HG02588 (cell line): ENCODE measurements around the gene IL1B.
"Not testable (repeated sequence)": the region's sequence is repeated elsewhere in the genome, so short reads cannot be mapped to it uniquely, and the experiment has no call there.

Experiments
- ATAC-seq: cut with Tn5 transposase; IDR thresholded peaks from one replicate; pipeline ENCODE4 v1.9.1; 2021; ENCODE audit warnings: mild to moderate bottlenecking, moderate library complexity; ENCODE audit not compliant: unreplicated experiment

Gene IL1B

DNA sequence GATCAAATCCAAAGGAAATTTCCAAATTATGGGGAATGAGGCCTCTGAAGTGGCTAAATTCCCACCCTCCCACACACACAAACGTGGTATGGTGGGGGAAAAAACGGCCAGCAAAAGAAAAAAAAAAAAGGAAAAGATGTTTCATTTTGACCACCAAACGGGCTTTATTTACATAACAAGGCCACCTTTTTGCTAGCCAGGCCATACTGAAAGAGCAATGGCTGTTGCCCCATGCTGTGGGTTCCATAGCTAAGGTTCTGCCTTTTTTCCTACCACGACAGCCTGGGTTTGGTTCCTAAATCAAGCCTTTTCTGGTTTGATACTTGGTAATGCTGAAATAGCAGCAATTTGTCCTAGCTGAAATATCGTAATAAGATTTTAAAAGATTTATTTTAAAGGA, 14.0 kb upstream of the IL1B start:
- ATAC-seq, result no peak

DNA sequence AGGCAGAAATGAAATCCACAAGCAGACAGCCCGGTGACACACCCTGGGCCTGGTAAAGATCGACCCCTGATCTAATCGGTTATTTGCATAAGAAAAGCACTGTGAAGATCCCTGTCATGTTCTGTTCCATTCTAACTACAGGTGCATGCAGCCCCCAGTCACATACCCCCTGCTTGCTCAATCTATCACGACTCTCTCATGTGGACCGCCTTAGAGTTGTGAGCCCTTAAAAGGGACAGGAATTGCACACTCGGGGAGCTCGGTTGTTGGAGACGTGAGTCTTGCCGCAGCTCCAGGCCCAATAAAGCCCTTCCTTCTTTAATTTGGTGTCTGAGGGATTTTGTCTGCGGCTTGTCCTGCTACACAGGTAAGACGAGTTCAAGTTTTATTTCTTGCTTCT, 13.4 kb upstream of the IL1B start:
- no peak for ATAC-seq

DNA sequence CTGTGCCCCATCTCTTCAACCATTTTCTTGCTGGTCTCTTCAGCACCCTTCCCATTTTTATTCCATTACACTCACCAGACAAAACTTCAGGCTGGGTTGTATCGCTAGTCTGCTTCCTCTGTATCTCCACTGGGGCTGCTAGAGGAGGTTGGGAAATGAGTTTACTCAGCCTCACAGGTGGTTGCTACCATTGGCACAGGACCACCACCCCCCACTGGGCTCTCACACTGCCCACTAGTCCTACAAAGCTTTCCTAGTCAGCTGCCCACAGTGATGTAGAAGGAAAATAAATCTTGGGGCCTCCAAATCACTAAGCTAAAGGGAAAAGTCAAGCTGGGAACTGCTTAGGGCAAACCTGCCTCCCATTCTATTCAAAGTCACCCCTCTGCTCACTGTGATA, 12.3 kb upstream of the IL1B start:
- ATAC-seq, result no peak

- no peak for ATAC-seq
Measured at GRCh38 chr2:112846031-112846430, 9.5 kb upstream of the IL1B start.

- no peak for ATAC-seq
Measured at GRCh38 chr2:112843836-112844235, 7.3 kb upstream of the IL1B start.

DNA sequence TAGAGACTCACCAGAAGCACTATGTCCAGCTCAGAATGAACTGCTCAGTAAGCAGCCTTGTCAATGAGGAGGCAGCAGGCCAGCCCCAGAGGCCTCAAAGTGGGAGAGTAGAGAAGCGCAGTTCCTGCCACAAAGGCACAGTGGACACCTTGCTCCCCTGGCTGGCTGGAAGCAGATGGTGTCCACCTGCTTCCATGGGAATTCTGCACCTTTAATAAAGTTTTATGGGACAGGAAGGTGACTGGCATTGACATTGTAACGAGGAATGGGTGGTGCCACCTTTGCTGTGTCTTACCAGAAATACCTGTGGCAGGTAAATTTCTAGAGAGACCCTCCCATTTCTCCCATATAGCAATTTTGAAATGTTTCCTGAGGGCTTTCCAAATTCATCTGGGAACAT, 6.7 kb upstream of the IL1B start:
- ATAC-seq, result no peak

- no peak for ATAC-seq
Measured at GRCh38 chr2:112841295-112842044, 4.9 kb upstream of the IL1B start.

DNA sequence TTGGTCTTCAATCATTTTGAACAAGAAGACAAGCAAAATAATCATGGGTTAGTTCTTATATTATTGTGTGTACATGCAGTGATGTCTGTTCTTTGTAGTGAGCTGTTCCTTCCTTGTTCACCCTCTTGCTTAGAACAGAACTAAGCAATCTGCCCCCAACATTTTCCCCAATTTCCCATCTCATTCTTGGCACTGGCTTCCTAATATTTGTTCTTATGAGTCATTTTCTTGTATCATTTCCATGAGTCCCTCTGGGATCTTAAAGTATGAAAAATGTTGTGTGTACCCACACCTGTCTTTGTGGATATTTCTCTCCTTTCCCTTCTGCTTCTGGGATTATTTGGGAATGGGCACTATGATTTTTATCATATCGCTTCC, 3.5 kb upstream of the IL1B start:
- no peak for ATAC-seq

GRCh38 chr2:112839407-112840067, 3.0 kb upstream of the IL1B start:
- ATAC-seq, result no peak

- no peak for ATAC-seq
Measured at GRCh38 chr2:112836163-112836560, 417 bp downstream of the IL1B start.

DNA sequence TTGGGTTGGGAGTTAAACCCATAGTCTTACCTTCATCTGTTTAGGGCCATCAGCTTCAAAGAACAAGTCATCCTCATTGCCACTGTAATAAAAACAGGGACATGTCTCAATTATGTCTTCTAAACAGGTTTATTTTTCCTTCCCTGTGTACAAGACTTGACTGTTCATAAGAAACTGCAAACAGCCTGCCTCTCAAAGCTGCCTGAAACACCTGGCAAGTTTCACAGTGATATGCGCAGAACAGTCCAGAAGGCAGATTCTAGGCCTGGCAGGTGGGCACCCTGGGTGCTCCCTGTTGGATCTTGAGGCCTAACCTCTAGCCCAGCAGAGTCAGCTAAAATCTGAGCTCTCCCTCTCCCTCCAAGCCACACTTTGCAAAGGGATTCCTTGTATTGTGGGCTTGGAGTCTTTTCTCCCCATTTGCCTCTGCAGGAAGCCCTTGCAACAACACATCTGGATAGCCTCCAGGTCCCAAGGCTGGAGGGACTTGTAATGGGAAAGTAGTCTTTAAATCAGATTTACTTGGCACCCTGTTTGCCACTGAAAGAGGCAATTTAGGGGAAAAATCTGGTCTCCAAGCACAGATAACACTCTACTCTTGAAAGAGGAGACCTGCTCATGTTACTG, 930 bp downstream of the IL1B start:
- no peak for ATAC-seq

- no peak for ATAC-seq
Measured at GRCh38 chr2:112835061-112835501, 1.5 kb downstream of the IL1B start.

- no peak for ATAC-seq
Measured at GRCh38 chr2:112834396-112835037, 2.1 kb downstream of the IL1B start.

DNA sequence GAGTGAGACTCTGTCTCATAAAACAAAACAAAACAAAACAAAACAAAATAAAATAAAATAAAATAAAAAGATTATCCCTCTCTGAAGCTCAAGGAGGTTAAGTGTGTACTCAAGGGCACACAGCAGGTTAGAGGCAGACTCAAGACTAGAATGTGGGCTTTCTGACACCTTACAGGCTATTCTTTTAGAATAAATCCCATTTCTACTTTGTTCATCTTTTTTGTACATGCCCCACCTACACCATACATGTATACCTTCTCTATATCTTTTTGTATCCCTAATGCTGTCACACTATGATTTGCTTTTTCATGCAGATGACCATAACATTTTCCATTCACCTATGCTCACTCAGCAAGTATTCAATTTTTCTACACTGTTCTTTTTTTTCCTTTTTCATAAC, 2.6 kb downstream of the IL1B start:
- no peak for ATAC-seq

DNA sequence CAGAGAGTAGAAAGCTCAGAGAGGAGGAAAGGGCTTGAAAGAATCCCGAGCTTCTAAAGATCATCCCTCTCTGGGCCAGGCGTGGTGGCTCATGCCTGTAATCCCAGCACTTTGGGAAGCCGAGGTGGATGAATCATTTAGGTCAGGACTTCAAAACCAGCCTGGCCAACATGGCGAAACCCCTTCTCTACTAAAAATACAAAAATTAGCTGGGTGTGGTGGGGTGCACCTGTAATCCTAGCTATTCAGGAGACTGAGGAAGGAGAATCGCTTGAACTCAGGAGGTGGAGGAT, 3.0 kb downstream of the IL1B start:
- ATAC-seq, result not testable (repeated sequence)

GRCh38 chr2:112832841-112833638, 3.5 kb downstream of the IL1B start:
- ATAC-seq, result no peak

GRCh38 chr2:112831946-112832840, 4.4 kb downstream of the IL1B start:
- ATAC-seq, result no peak

DNA sequence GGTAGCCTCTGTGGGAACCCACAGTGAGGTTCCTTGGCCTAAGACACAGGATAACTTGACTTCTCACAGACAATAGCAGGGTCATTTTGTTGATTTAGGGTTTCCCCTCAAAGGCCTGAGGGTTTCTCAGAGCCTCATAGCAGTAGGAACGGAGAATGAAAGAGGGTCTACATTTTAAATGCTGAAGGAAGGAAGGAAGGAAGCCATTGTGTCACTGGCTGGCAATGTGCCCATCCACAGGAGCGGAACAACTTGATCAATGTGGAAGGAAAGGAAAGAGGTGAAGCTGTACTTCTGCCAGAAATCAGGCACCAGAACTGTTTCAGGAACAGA, 5.1 kb downstream of the IL1B start:
- ATAC-seq, result no peak

- ATAC-seq, result no peak
Measured at GRCh38 chr2:112830682-112831512, 5.7 kb downstream of the IL1B start.
